ENCODE results near the gene PKDCC. TPM values are rescaled to one million over a fixed set of nuclear protein-coding genes. Genes with fewer than 3 reads are reported as not detected.
A peak's percentile ranks its signal among the peaks of the same experiment; 100 is the strongest.
"Not testable (repeated sequence)": the region's sequence is repeated elsewhere in the genome, so short reads cannot be mapped to it uniquely, and the experiment has no call there.

The PKDCC gene
- total RNA-seq, 1 donor from 2014 or later = 19.6 TPM

DNA sequence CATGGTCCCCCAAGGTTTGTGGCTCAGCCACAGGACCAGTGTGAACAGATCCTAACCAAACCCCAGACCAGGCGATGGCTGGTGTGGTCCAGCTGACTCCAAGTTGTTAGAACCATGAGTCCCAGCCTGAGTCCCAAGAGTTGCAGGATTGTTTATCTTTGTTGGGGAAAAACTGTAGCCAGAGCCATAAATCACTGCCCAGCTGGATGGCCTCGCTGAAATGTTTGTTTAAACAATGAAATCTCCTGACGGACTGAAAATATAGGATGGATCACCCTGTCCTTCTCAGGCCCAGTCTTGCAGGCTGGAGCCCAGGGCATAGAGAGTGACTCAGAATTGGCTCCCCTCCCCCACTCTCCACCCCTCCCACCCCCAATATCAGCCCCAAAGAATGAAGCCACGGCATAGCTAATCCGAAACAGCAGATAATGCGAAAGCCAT lies 36.4 kb downstream of the PKDCC start:
- DNase-seq (ENCODE audit: low spot score in 2 of 2) = no peak
- FAIRE-seq = no peak

DNA sequence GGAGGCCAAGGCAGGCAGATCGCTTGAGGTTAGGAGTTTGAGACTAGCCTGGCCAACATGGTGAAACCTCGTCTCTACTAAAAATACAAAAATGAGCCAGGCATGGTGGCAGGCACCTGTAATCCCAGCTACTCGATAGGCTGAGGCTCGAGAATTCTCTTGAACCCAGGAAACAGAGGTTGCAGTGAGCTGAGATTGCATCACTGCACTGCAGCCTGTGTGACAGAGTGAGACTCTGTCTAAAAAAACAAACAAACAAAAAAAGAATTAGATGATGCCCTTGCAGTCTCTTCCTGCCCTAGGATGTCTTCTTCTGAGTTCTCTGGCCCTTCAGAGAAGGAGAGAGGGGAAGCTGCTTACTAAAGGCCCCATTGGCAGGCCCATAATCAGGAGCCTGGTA lies 37.2 kb downstream of the PKDCC start:
- FAIRE-seq; DNase-seq (ENCODE audit: low spot score in 2 of 2): not testable (repeated sequence)

DNA sequence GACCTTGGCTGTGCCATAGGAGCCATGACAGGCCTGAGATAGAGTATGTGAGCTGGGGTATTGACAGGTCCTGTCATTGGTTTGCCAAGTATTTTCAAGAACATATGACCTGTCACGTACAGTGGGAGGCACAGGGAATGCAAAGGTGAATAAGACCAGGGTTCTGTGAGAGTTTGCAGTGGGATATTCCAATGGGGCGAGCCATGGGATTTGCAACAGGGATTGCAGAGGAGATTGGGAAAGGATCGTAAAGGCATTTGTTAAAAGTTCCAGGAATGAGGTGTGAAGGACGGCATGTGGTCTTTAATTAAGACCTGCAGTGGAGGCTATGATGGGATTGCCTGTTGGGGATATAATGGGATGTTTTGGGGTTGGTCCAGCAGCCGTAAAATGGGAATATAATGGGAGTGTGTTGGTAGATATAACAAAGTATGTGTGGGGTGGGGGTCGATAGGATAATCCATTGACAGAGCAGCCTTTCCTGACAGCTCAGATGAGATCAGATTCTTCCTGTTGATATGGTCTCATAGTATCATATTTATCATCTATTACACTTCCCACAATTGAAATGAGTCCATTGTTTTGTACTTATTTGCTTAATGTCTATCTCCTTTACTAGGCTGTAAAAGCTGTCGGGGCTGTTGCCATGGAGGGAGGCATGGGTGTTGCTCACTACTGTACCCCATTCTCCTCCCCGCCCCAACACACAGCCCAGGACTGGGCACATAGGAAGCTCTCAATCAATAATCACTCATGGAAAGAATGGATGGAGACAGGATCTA lies 38.1 kb downstream of the PKDCC start:
- FAIRE-seq = no peak
- no peak for DNase-seq (ENCODE audit: low spot score in 2 of 2)

DNA sequence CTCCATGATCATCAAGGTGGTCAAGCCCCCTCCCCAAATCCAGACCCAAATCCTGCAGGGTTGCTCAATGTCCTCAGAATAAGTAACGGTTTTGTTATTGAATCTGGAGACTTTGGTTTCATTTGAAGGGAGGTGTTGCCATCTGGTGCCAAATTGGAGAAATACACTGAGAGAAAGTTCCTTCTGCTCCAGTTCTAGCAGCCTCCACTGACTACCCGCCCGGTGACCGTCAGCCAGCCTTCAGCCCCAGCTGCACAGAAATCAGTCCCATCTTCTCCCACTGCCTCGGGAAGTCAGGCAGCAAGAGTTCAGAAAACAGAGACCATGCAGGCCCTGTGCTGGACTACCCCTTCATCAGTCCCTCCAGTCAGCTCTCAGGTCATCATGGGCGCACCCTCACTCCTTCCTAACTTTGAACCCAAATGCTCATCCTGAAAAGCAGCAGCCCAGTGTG lies 38.7 kb downstream of the PKDCC start:
- no peak for FAIRE-seq
- peak; percentile 73 to 76 for DNase-seq (ENCODE audit: low spot score in 2 of 2)

DNA sequence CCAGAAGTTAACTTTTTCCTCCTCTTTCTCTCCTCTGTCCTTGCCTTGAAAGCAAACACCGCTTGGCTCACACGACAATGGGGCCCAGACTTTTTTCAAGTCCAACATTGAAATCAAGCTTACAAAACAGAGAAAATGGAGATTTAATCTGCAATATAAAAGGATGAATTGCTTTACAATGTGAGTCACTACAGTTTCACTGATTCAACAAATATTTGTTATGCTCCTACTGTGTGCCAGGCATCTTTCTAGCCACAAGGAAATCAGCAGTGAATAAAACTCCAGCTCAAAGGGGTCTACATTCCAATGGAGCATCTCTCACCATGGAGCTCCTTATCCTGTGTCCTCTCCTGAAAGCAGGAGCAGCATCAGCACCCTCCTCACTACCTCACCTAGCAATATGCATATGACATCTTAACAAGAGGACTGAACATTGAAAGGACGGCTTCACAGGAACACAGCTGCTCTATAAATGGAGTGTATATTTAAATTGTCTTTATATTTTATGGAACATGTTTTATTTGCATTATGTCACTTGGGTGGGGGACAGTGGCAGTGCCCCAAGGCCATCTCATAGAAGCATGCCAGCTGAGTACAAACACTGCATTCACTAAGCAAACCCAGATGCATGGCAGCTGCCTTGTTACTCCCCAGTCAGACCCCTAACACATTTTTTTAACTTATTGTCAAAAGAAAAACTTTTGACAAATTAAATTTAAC lies 39.5 kb downstream of the PKDCC start:
- FAIRE-seq (no peak), DNase-seq (ENCODE audit: low spot score in 2 of 2) (no peak)

DNA sequence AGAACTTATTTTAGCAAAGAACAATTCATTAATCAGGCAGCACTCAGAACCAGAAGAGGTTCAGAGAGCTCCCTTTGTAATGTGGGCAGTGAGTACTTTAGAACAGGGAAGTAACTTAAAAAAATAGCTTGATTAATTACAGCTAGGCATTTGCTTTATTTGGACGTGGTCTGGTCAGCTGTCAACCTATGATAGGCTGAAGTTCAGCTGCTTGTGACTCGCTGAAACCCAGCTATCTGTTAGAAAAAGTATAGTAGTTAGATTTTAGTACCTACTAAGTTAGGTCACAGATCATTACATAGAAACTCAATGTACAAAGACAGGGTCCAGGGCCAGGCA lies 40.0 kb downstream of the PKDCC start:
- FAIRE-seq (no peak), DNase-seq (ENCODE audit: low spot score in 2 of 2) (no peak)

DNA sequence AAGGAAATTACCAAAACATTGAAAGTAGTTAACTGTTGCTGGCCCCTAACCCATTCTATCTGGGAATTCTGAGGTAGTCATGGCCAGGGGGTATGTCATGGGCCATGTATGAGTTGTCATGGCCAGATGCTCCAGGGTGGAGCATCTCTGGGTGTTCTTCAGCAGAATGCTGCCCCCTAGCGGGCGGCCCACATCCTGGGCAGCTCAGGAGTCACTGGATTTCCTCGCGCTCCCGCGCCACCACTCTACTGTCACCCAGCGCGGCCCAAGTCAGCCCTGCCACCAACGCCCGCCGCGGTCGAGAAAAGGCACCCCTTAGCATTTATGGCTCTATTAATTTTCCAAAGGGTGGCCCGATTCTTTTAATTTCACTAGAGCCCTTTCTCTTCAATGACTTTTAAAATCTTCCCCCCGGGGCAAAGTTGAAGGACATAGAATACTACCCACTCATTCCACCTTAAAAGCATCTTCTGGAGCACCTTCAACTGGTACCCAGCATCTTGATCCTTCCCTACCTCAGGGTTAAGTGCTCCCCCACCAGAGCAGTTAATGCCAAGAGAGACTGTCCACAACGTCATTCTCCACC lies 41.6 kb downstream of the PKDCC start:
- no peak for DNase-seq (ENCODE audit: low spot score in 2 of 2)
- FAIRE-seq = no peak

DNA sequence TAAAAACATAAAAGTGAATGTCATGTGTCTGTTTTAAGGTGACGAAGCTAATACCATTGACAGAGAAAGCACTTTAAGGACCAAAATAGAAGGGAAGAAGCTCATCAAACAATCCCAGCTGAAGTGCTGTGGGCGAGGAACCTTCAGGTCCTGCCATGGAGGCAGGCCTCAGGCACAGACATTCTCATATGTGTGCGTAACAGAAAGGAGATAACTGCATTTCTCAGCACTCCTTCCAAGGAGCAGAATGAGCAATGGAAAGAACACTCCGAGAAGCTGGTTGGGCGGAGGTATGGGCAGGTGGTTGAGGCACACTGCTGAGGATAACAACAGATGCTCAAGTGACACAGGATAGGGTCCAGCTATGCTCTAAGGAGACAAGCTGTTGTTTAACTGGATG lies 42.4 kb downstream of the PKDCC start:
- FAIRE-seq (no peak), DNase-seq (ENCODE audit: low spot score in 2 of 2) (no peak)

DNA sequence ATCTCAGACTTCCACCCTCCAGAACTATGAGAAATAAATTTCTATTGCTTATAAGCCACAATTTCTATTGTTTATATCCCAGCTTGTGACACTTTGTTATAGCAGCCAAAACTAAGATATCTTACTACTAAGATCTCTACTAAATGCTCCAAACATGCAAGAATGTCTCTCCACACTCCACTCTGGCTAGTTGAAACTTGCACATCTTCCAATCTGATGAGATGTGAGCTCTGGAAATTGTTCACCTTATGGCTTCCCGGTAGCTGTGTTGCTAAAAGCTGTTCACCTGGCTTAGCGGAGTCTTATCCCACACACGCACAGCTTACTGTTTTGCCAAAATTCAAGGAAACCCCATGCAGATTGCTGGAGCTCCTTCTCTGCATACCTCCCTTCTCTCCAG lies 43.9 kb downstream of the PKDCC start:
- no peak for FAIRE-seq

DNA sequence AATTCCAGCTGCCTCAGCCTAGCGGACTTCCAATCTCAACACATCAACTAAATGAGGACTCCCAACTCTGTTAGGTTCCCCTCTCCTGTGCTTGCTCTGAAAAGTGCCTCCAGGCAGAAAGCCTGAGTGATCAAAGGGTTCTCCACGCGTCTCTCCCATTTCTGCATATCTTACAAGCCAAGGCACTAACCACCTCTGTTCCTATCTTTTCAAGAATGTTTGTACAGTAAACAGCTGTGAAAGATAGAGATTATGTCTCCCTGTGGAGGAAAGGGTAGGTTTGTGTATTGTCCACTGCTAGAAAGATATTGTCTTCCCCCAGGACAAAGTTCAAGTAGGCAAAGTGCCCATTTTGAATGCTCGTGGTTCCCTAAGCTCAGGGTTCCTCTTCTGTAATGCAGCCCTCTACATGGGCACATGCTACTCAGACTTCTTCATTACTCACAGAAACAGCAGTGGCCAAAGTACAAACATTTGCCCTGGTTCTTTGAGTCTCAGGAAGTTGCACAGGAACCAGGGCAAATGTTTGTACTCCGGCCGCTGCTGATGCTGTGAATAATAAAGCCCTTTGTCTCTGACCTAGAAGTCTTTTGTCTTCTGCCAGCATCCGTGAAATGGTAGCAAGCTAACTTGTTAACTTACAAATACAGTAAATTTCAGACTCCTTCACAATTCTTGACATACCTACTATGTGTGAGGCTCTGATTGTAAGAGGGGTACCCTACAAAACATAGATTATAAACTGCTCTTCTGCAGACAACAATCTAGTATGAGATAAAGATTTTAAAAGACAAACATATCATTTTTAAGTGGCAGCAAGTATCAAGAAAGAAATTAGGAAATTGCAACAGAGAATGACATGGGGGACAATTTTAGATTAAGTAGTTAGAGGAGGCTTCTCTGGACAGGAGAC lies 44.5 kb downstream of the PKDCC start:
- FAIRE-seq = no peak
- DNase-seq (ENCODE audit: low spot score in 2 of 2) = no peak

More for the DNA sequence above, 43.9 kb downstream of the PKDCC start:
- DNase-seq (ENCODE audit: low spot score in 2 of 2) = no peak

DNA sequence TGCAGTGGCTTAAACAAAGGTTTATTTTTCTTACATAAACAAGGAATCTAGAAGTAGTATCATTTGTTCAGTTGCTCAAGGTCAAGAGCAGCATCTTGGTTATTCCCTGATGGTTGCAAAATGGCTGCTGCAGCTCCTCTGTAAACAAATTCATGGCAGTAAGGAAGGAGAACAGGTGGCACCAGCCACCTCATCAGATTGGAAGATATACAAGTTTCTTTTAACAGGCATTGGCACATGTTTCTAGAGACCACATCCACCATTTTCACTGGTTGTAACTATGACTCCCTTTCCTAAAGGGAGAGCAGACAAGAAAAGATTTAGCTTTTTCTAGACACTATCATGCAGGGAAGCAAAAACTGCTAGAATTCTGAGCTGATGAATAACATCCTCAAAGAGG lies 46.3 kb downstream of the PKDCC start:
- FAIRE-seq = no peak
- no peak for DNase-seq (ENCODE audit: low spot score in 2 of 2)

DNA sequence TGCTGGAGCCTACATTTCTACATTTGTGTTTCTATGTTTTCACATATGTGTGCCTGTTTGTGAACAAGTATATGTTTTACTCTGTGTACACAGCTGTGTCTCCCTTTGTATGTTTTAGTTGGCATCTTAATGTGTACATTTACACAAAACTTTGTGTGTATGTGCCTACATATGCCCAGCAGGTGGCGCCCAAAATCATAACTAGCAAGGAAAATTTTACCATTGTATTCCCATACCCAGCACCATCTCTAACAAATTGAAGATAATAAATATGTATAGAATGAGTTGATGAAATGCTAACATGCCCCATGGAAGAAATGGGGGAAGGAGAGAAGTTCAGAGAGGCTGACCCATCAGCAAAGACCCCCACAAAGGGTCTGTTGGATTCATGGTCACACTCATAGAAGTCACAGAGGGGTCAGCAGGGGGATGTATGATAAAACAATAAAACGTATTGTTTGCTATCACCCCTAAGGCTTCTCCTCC lies 48.1 kb downstream of the PKDCC start:
- DNase-seq (ENCODE audit: low spot score in 2 of 2) (peak; percentile 56 to 59), FAIRE-seq (peak; percentile 64)

DNA sequence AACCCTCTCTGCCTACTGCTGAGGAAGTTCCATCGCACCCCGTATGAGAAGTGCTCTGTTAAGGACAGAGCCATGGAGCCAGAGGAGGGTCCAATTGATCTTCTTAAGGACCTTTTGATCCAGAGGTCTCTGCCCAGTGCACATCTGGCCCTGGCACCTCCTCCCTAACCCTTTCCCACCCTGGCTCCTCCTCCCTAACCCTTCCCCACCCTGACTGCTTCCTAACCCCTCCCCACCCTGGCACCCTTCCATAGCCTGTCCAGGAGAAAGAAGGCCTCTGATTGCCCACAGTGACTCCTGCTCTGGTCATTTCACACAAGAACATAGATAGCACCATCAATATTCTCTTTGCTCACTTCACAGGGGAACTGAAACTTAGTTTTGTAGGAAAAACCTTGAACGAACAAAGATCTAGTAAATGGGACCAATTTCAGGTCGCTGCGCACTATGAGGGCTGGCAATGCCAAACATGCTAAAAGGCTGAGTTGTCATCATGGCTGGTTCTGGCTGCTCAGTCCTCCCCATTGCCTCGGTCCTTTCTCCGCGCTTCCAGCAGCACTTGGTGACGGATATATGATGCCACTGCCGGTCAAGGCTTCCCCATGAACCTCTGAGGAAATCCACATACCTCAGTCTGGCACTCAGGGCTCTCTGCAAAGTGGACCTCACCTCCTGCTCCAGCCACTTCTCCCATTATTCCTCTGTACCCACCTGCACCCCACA lies 49.2 kb downstream of the PKDCC start:
- DNase-seq (ENCODE audit: low spot score in 2 of 2) = no peak
- no peak for FAIRE-seq

DNA sequence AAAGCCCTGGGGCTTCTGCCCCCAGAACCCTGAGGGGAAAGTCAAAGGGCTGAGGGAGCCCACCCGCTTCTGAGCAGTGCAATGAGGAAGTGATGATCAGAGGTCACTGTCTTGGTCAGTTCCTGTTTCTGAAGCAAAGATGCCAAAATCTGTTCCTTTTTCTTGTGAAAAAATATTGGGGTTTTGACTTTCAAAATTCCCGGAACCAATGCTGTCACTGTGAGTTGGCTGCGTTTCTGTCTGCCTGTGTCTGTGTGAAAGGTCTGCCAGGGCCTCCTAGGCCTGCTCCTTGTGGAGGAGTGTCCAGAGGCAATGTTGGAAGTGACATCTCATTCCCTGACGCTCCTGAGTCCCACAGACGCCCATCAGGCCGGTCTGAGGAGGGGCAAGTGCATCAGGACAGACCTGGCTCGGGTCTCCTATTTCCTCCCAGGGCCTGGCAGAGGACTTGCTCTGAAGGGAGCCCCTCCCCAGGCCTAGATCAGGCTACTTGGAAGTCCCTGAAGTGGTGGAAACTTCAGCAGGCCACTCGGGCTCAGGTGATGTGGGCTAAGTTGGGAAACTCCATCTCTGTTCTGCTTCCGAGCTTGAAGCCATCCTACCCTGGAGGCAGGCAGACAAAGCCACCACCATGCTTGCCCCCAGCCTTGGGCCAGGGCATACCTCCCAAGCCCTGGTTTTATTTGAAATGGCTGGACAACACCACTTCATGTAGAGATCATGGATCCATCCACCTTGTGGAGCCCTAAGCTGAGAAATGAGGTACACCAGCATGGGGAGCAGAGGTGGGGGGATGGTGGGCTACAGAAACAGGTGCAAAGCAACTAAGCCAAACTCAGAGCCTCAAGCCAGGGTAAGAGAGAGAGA lies 51.0 kb downstream of the PKDCC start:
- no peak for DNase-seq (ENCODE audit: low spot score in 2 of 2)
- FAIRE-seq = no peak

DNA sequence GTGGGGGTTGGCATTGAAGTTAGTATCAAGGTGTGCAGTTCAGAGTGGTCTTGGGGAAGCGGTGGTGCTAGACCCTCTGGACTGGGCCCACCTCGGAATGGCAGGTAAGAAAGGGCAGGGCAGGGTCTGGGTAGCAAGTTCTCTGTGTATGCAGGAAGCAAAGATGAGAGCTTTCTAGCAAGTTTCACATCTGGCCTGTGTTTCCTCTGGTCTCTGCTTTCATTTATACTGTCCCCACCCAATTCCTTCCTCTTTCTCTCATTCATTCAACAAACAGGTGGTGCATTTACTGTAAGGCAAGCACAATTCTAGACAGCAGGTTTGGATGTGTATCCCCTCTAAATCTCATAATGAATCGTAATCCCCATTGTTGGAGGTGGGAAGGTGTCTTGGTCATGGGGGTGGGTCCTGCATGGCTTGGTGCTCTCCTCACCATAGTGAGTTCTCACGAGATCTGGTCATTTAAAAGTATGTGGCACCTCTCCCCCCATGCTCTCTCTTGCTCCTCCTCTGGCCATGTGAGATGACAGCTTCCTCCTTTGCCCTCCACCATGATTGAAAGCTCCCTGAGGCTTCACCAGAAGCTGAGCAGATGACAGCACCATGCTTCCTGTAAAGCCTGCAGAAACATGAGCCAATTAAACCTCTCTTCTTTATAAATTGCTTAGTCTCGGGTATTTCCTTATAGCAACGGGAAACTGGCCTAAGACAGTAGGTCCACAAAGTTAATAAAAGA lies 51.8 kb downstream of the PKDCC start:
- no peak for FAIRE-seq
- no peak for DNase-seq (ENCODE audit: low spot score in 2 of 2)

DNA sequence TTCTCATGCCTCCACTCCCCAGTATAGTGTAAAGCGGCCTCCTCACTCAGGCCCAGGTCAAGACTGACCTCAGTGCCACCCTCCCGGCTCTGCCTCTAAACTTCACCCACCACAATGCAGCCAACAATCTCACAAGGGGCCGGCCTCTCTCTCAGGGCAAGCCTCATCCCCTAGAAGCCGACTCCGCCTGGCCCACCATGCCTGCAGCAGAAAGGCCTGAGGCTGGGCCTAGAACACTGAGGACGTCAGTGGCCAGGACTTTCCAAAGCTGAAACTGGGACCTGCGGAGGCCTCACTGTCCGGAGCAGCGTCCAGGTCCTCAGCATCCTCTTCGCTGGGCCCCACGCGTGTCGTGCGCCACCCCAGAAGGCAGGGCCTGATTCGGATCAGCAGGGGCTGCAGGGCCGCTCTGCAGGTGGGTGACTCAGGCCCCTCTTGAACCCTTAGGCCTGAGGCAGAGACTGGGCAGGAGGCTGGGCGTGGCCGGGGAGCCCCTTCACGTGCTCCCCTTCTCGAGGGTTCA lies 52.9 kb downstream of the PKDCC start:
- no peak for FAIRE-seq
- no peak for DNase-seq (ENCODE audit: low spot score in 2 of 2)

DNA sequence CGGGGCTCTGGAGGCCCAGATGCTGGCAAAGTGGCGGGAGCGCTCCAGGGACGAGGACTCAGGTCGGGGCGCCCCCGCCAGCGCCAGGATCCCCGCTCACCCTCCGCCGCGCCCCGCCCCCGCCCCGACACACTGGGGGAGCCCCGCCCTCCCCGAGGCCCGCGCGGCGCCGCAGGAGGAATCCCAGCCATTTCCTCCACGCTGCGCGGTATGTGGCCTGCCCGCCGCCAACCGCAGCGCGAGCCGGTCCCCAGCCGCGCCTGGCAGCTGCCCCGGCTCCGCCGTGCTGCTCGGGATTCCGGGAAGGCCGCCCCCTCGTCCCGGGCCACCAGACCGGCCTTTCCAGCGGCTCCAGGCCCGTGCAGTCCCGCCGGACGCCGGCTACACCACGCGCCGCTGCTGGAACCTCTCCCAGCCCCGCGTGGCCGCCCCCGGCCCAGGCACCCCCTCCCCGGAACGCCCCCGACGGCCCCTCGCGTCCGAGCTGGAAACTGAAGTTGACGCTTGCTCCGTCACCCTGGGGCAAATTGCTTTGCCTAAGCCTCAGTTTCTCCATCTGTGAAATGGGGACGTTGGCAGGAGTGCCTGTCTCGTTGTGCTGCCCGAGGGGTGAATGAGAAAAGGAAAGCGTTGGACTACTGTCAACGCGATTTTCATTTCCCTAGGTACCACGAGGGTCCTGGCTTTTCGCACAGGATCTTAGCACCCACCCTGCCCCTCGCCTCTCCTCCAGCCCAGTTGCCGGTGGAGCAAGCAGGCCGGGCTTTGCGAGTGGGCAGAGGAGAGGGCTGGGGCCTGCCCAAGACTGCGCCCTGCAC lies 53.6 kb downstream of the PKDCC start:
- FAIRE-seq = no peak
- DNase-seq (ENCODE audit: low spot score in 2 of 2) = peak; percentile 68 to 78
